ENCODE data around the gene ITGA4. TPM values are rescaled to one million over a fixed set of nuclear protein-coding genes. Genes with fewer than 3 reads are reported as not detected.

ITGA4 gene
- total RNA-seq, 1 donor from 2014 or later = 7.4 TPM

GRCh38 chr2:181515719-181516118 is 58.5 kb downstream of the ITGA4 start:
- DNase-seq (ENCODE audit: low spot score) = no peak

GRCh38 chr2:181516992-181517391 is 59.8 kb downstream of the ITGA4 start:
- DNase-seq (ENCODE audit: low spot score) = no peak

- no peak for DNase-seq (ENCODE audit: low spot score)
Observed at GRCh38 chr2:181517685-181518301, 60.6 kb downstream of the ITGA4 start.

GRCh38 chr2:181520253-181520652 is 63.1 kb downstream of the ITGA4 start:
- DNase-seq (ENCODE audit: low spot score) = no peak

- DNase-seq (ENCODE audit: low spot score) = no peak
Observed at GRCh38 chr2:181523756-181524155, 66.6 kb downstream of the ITGA4 start.

GRCh38 chr2:181526014-181526413 is 68.8 kb downstream of the ITGA4 start:
- no peak for DNase-seq (ENCODE audit: low spot score)

DNA sequence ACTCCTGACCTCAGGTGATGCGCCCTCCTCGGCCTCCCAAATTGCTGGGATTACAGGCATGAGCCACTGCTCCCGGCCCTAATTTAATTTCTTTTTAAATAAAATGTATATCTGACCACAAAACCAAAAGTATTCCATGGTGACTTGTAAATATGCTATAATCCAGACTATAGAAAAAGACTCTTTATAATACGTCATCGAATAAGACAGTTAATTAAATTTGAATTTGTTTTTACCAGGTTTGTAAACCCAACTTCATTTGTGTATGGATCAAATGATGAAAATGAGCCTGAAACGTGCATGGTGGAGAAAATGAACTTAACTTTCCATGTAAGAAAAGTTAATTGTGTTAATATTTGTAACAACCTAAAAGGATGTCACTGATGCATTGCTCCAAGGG is 69.9 kb downstream of the ITGA4 start:
- DNase-seq (ENCODE audit: low spot score) = no peak

DNA sequence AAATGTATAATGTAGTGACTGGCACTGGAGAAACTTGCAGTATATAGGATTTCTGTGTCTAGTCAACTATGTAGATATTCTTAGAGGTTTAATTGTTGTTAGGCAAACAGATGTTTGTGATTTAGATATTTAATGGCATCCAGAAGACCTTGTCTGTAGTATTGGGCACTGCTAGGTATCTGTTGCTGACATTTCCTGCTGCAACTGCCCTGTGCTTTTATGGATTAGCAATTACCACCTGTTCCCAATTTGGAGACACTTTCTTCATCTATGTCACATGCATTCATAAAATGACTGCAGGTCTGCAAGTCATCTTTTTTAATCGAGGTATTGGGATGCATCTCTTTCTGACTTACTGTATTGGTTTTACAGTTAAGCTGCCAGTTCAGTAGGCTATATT is 71.3 kb downstream of the ITGA4 start:
- no peak for DNase-seq (ENCODE audit: low spot score)

GRCh38 chr2:181536730-181537129 is 79.5 kb downstream of the ITGA4 start:
- DNase-seq (ENCODE audit: low spot score) = no peak

DNA sequence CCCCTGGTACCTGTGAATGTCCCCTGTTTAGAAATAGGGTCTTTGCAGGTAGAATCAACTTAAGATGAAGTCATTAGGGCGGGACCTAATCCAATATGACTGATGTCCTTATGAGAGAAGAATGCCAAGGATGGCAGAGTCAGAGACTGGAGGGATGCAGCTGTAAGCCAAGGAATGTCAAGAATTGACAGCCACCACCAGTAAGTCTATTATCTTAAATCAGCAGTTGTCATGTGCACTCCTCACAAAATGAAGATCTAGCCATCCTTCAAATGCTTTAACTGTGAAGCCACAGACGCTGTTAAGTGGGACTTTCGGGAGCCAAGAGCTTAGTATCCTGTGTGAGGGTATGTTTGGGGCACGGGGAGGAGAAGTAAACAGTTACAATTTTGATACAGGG is 83.2 kb downstream of the ITGA4 start:
- DNase-seq (ENCODE audit: low spot score) = no peak

DNA sequence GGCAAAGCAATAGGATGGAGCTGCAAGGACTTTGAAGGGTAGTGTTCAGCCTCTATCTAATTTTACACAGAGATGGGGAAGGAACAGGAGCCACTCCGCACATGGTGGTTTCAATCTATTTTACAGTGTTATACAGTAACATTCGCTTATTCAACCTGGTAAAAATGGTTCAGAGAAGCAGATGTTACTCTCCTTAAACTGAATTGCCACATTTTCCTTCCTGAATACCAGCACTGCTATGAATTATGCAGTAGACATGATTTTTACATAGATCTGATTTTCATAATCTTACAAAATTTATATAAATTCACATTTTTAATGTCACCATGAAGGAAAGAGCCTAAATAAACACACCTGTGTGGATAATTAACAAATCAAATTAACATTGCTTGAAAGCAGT is 85.0 kb downstream of the ITGA4 start:
- no peak for DNase-seq (ENCODE audit: low spot score)

DNA sequence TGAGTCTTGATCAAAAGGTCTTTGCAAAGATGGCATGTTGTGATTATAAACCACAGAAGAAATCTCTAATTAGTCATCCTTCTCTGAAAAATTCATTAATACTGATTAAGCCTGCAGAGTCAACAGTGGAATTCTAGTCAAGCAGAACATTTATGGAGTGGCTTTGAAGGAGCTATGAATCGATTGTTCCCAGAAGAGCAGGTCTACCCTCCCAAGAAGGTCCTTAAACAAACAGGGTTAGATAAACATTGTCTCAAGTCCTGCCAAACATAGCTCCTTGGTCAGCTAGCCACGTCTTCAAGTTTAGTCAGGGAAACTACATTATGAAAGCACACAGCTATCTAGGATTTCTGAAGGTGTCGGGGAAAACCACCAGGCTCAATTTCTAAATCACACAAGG is 88.9 kb downstream of the ITGA4 start:
- no peak for DNase-seq (ENCODE audit: low spot score)

DNA sequence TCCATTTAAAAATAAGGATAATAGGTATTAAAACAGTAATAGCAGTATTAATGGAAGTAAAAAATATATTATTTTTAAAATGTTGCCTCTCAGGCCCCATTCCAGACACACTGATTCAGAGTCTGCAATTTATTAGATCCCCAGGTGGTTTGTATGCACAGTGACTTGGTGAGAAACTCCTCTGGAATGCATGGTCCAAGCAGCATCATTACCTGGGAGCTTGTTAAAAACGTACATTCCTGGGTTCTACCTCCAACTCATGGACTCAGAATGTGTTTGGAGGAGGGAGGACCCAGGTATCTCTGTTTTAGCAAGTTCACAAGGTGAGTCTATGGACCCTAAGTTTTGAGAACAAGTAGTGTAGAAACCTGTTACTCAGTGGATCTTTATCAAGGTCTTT is 95.6 kb downstream of the ITGA4 start:
- DNase-seq (ENCODE audit: low spot score) = no peak

DNA sequence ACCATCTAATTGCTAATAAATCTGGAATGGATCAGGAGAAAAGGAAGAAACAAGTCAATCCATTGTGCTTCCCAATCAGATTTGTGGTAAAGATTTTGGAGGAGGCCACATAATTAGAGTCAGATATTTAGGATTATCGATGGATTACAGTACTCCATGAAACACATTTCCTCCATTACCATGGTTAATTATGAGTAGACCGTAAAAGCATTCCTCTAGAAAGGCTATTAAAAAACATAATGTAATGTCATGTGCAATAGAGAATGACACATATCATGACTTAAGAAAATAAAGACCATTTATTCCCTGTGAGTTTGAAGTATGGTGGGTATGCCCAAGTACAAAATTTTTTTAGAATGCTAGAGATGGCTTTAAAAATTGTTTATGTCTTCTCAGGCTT is 96.1 kb downstream of the ITGA4 start:
- no peak for DNase-seq (ENCODE audit: low spot score)

DNA sequence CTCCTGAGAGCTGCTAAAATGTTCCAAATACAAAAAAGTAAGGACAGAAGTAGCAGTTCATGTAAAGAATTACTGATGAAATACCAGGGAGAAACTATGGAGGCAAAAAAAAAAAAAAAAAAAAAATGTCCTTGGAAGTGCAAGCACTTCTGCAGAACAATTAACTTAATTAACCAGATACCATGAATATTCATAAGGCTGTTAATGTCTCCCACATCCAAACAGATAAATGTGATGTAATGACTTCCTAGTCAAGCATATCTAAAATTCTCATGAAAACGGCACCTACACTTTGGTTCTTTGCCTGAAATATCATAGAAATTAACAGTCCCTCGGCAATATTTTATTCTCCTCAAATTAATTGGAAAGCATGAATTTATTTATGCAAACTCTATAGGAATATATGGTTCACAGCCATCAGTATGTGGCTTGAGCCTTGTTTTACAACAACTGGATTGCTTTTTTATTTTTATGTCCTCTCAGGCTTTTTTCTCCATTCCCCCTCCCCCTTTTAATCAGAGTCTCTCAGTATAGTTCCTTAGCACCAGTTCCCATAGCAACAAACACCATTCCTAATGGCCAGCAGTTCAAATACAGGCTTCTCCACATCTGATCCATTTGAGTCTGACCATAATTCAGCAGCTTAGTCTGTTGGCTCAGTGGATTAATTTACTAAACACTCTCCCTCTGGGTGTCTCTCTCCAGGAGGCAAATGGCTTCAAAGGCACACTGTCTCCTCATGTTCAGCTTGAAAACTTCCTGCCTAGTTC is 97.1 kb downstream of the ITGA4 start:
- no peak for DNase-seq (ENCODE audit: low spot score)

DNA sequence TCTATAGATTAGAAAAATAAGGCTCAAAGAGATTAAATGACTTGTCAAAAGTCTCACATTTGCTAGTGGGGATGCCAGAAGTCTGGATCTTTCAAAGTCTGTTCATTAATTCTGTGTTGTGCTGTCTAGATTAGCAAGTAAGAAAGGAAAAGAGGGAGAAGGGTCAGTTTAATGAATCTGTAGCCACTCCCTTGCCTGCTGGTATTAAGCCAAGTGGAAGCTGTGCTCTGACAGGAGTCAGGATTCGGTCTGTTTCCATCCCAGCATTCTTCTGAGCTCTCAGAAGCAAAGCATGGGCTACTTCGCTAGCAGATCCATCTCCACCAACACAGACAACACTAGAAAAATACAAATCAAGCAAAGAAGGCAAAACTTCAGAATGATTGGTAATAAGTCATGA is 101.2 kb downstream of the ITGA4 start:
- no peak for DNase-seq (ENCODE audit: low spot score)

DNA sequence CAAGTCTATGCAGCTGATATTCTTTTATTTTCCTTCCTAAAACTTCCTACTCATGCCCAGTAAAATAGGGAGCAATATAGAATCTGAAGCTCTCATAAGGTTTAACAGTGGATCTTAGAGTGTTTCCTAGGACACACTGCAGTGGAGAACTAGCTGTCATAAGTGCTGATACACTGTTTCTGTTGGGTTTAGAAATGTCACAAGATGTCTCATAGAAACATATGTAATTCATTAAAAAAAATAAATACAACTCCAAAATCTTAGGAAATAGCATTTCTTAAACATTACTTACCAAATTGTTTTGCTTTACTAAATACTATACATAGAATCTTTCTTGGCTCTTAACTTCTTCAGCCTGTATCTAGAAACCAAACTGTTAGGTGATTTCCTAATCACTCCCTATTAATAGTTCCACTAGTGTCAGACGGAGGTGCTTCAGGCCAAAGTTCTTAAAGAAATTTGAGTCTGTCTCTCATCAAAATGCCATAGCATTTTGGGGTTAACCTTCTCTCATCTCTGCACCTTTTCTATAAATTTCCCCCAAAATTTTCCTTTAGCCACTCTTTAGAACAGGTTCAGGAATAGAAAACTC is 106.0 kb downstream of the ITGA4 start:
- DNase-seq (ENCODE audit: low spot score) = no peak

GRCh38 chr2:181566334-181567032 is 109.3 kb downstream of the ITGA4 start:
- no peak for DNase-seq (ENCODE audit: low spot score)

- no peak for DNase-seq (ENCODE audit: low spot score)
Observed at GRCh38 chr2:181570059-181570458, 112.9 kb downstream of the ITGA4 start.

- no peak for DNase-seq (ENCODE audit: low spot score)
Observed at GRCh38 chr2:181570833-181571661, 113.9 kb downstream of the ITGA4 start.

DNA sequence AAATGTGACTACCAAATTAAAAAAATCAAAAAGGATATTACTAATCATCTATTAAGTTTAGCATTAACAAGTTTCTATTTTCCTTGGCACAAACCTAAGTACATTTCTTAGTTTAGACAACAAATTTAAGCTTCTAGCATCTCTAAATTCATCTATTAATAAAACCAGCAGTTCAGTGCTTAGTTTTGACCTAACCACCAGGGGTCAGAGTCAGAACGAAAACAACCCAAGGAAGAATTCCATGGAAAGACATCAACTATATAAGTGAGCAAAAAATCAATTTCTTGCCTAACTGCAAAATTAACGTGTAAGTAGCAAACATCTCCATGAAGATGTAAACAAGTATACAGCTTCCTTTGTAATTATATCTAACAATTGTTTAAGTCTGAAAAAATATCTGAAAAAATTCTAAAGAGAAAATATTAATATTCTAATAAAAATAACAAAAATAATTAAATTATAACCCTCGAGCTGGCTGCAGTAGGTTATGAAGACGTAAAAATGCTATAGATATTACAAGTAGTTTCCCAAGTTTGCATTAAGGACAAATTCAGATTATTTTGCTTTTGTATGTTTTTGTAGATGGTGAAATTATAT is 116.1 kb downstream of the ITGA4 start:
- DNase-seq (ENCODE audit: low spot score) = no peak

All from ureter (tissue), 1 donor.